HepG2 (cell line): ENCODE measurements around the gene SFXN5. TPM values are rescaled to one million over a fixed set of nuclear protein-coding genes. Genes with fewer than 3 reads are reported as not detected.

Source experiments
- FOXK2 ChIP-seq: fragments of 450-650 bp; IDR thresholded peaks from 2 replicates; pipeline ENCODE4 v1.6.1; 2016
- NONO ChIP-seq, 2 experiments: fragments of 450-650 bp in 1 of 2; sonication (generic) in 1 of 2; formaldehyde crosslinking in 1 of 2; IDR thresholded peaks in 1 of 2; conservative IDR thresholded peaks in 1 of 2; 2 replicates each; pipeline versions ENCODE4 v1.6.1 to v1.8.0; 2017 to 2022; ENCODE audit warnings: mild to moderate bottlenecking in 1 of 2, missing genetic modification reagents in 1 of 2, moderate library complexity in 1 of 2
- PHF20 ChIP-seq: sonication (generic); formaldehyde crosslinking; IDR thresholded peaks from 2 replicates; pipeline ENCODE4 v1.5.0; 2020; ENCODE audit warnings: mild to moderate bottlenecking, missing genetic modification reagents
- RCOR2 ChIP-seq: IDR thresholded peaks from 2 replicates; pipeline ENCODE4 v1.6.1; 2016; ENCODE audit warnings: missing biosample characterization, missing genetic modification reagents
- SALL1 ChIP-seq: sonication (generic); formaldehyde crosslinking; IDR thresholded peaks from 2 replicates; pipeline ENCODE4 v1.8.0; 2022; ENCODE audit warnings: mild to moderate bottlenecking, missing genetic modification reagents
- SNRNP70 ChIP-seq: fragments of 200-400 bp; formaldehyde crosslinking; IDR thresholded peaks from 2 replicates; pipeline ENCODE4 v1.6.1; 2017; ENCODE audit warnings: mild to moderate bottlenecking, low read depth, low read length, moderate library complexity
- SOX5 ChIP-seq: IDR thresholded peaks from 2 replicates; pipeline ENCODE4 v1.6.1; 2016; ENCODE audit warnings: borderline replicate concordance
- SUZ12 ChIP-seq: fragments of 150-350 bp; IDR thresholded peaks from 2 replicates; pipeline ENCODE4 v1.6.1; 2014; ENCODE audit warnings: low read depth, low read length
- TSC22D2 ChIP-seq: sonication (generic); formaldehyde crosslinking; IDR thresholded peaks from 2 replicates; pipeline ENCODE4 v1.5.1; 2020; ENCODE audit warnings: missing genetic modification reagents, mild to moderate bottlenecking, borderline replicate concordance
- ZNF234 ChIP-seq: sonication (generic); formaldehyde crosslinking; conservative IDR thresholded peaks from 2 replicates; pipeline ENCODE4 v1.5.1; 2020; ENCODE audit warnings: mild to moderate bottlenecking, missing genetic modification reagents
- ZNF33B ChIP-seq: sonication (generic); formaldehyde crosslinking; IDR thresholded peaks from 2 replicates; pipeline ENCODE4 v1.5.1; 2020; ENCODE audit warnings: mild to moderate bottlenecking, missing genetic modification reagents
- ZNF430 ChIP-seq: sonication (generic); formaldehyde crosslinking; IDR thresholded peaks from 2 replicates; pipeline ENCODE4 v1.9.0; 2021; ENCODE audit warnings: mild to moderate bottlenecking, missing genetic modification reagents
- ZNF543 ChIP-seq: sonication (generic); formaldehyde crosslinking; IDR thresholded peaks from 2 replicates; pipeline ENCODE4 v1.4.0; 2020; ENCODE audit warnings: mild to moderate bottlenecking, missing genetic modification reagents
- polyA plus RNA-seq, 8 experiments: library from polyadenylated mRNA; depleted of rRNA in 3 of 8; stranded (reverse) in 7 of 8; unstranded in 1 of 8; fragments of >200 nt; fragmentation: Illumina TruSeq in 4 of 8; extraction: Trizol in 4 of 8; gene quantifications; 2 replicates each; pipeline versions ENCODE4 v1.2.1 to v1.2.3, GENCODE V29; 2011 to 2016; ENCODE audit warnings: low read depth in 4 of 8, missing spikeins in 1 of 8, mixed read lengths in 1 of 8; ENCODE audit not compliant: insufficient read depth in 1 of 8
- total RNA-seq, 5 experiments: library from RNA; depleted of rRNA; stranded (reverse); fragments of >200 nt; fragmentation: Illumina TruSeq; extraction: Trizol; gene quantifications; 2 replicates each; pipeline ENCODE4 v1.2.3, GENCODE V29; 2016; ENCODE audit warnings: low read depth in 1 of 5
- TF ChIP-seq, protein P1 (sequence below): IDR thresholded peaks from 2 replicates; pipeline ENCODE4 v1.6.1; 2016; ENCODE audit warnings: low read depth, borderline replicate concordance
- TF ChIP-seq, protein P2 (sequence below): sonication (generic); formaldehyde crosslinking; IDR thresholded peaks from 2 replicates; pipeline ENCODE4 v1.5.0; 2020; ENCODE audit warnings: mild to moderate bottlenecking, missing genetic modification reagents
- TF ChIP-seq, protein P3 (sequence below): sonication (generic); formaldehyde crosslinking; IDR thresholded peaks from 2 replicates; pipeline ENCODE4 v1.5.0; 2020; ENCODE audit warnings: missing genetic modification reagents
- TF ChIP-seq, protein P4 (sequence below): sonication (generic); formaldehyde crosslinking; IDR thresholded peaks from 2 replicates; pipeline ENCODE4 v1.5.0; 2020; ENCODE audit warnings: missing genetic modification reagents
- TF ChIP-seq, protein P5 (sequence below): sonication (generic); formaldehyde crosslinking; IDR thresholded peaks from 2 replicates; pipeline ENCODE4 v1.4.0; 2020; ENCODE audit warnings: missing genetic modification reagents
- TF ChIP-seq, protein P6 (sequence below): sonication (generic); formaldehyde crosslinking; IDR thresholded peaks from 2 replicates; pipeline ENCODE4 v1.4.0; 2020; ENCODE audit warnings: missing genetic modification reagents, borderline replicate concordance

Gene SFXN5
- total and polyA plus RNA-seq, 2 of the 13 experiments (the other 11 are each of a cell fraction or from before 2014, with no cell fraction given), result 34.9 to 37.4 TPM

DNA sequence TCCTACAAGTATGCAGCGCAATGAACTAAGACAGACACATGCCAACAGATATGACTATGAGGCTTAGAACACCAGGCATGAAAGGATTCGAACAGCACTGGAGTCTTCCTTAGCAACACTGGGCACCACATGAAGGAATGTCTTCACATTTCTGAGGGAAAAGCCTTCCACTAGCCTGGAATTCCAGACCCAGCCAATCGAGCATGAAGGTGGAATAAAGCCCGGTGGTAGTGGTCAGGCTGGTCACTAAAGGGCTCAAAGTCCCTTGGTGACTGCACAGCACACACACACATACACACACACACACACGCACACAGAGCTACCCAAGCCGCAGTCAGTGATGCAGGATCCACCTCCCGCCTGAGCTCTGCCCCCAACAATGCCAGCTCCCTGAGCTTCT, 19.7 kb upstream of the SFXN5 start (continued):
- TF ChIP-seq, protein P1, sequence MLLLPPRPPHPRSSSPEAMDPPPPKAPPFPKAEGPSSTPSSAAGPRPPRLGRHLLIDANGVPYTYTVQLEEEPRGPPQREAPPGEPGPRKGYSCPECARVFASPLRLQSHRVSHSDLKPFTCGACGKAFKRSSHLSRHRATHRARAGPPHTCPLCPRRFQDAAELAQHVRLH (CRISPR knock-in tag), result no peak
- TF ChIP-seq ZNF234 (no peak), ZNF543 (0 out of 2 replicates have a peak, but pooled peaks have one; percentile 54), SOX5 (CRISPR knock-in tag) (no peak), SUZ12 (no peak), PHF20 (CRISPR knock-in tag) (peak; percentile 39; the same call in 1 of the 2 replicates), TSC22D2 (no peak), ZNF33B (CRISPR knock-in tag) (no peak), ZNF430 (CRISPR knock-in tag) (peak; percentile 73; the same call in 1 of the 2 replicates), RCOR2 (CRISPR knock-in tag) (no peak), SNRNP70 (no peak), SALL1 (CRISPR knock-in tag) (peak; percentile 77), FOXK2 (no peak), NONO (IDR thresholded peaks at IDR 0.05) (no peak), NONO (CRISPR knock-in tag; conservative IDR thresholded peaks at IDR 0.05) (0 out of 2 replicates have a peak, but pooled peaks have one; percentile 30)
- TF ChIP-seq, protein P2, sequence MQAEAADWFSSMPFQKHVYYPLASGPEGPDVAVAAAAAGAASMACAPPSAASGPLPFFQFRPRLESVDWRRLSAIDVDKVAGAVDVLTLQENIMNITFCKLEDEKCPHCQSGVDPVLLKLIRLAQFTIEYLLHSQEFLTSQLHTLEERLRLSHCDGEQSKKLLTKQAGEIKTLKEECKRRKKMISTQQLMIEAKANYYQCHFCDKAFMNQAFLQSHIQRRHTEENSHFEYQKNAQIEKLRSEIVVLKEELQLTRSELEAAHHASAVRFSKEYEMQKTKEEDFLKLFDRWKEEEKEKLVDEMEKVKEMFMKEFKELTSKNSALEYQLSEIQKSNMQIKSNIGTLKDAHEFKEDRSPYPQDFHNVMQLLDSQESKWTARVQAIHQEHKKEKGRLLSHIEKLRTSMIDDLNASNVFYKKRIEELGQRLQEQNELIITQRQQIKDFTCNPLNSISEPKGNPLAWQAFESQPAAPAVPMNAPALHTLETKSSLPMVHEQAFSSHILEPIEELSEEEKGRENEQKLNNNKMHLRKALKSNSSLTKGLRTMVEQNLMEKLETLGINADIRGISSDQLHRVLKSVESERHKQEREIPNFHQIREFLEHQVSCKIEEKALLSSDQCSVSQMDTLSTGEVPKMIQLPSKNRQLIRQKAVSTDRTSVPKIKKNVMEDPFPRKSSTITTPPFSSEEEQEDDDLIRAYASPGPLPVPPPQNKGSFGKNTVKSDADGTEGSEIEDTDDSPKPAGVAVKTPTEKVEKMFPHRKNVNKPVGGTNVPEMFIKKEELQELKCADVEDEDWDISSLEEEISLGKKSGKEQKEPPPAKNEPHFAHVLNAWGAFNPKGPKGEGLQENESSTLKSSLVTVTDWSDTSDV (CRISPR knock-in tag), result no peak
- TF ChIP-seq, protein P3, sequence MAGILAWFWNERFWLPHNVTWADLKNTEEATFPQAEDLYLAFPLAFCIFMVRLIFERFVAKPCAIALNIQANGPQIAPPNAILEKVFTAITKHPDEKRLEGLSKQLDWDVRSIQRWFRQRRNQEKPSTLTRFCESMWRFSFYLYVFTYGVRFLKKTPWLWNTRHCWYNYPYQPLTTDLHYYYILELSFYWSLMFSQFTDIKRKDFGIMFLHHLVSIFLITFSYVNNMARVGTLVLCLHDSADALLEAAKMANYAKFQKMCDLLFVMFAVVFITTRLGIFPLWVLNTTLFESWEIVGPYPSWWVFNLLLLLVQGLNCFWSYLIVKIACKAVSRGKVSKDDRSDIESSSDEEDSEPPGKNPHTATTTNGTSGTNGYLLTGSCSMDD, result no peak
- TF ChIP-seq, protein P4, sequence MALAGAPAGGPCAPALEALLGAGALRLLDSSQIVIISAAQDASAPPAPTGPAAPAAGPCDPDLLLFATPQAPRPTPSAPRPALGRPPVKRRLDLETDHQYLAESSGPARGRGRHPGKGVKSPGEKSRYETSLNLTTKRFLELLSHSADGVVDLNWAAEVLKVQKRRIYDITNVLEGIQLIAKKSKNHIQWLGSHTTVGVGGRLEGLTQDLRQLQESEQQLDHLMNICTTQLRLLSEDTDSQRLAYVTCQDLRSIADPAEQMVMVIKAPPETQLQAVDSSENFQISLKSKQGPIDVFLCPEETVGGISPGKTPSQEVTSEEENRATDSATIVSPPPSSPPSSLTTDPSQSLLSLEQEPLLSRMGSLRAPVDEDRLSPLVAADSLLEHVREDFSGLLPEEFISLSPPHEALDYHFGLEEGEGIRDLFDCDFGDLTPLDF (CRISPR knock-in tag), result no peak
- TF ChIP-seq, protein P5, sequence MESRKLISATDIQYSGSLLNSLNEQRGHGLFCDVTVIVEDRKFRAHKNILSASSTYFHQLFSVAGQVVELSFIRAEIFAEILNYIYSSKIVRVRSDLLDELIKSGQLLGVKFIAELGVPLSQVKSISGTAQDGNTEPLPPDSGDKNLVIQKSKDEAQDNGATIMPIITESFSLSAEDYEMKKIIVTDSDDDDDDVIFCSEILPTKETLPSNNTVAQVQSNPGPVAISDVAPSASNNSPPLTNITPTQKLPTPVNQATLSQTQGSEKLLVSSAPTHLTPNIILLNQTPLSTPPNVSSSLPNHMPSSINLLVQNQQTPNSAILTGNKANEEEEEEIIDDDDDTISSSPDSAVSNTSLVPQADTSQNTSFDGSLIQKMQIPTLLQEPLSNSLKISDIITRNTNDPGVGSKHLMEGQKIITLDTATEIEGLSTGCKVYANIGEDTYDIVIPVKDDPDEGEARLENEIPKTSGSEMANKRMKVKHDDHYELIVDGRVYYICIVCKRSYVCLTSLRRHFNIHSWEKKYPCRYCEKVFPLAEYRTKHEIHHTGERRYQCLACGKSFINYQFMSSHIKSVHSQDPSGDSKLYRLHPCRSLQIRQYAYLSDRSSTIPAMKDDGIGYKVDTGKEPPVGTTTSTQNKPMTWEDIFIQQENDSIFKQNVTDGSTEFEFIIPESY (CRISPR knock-in tag), result peak; percentile 76
- TF ChIP-seq, protein P6, sequence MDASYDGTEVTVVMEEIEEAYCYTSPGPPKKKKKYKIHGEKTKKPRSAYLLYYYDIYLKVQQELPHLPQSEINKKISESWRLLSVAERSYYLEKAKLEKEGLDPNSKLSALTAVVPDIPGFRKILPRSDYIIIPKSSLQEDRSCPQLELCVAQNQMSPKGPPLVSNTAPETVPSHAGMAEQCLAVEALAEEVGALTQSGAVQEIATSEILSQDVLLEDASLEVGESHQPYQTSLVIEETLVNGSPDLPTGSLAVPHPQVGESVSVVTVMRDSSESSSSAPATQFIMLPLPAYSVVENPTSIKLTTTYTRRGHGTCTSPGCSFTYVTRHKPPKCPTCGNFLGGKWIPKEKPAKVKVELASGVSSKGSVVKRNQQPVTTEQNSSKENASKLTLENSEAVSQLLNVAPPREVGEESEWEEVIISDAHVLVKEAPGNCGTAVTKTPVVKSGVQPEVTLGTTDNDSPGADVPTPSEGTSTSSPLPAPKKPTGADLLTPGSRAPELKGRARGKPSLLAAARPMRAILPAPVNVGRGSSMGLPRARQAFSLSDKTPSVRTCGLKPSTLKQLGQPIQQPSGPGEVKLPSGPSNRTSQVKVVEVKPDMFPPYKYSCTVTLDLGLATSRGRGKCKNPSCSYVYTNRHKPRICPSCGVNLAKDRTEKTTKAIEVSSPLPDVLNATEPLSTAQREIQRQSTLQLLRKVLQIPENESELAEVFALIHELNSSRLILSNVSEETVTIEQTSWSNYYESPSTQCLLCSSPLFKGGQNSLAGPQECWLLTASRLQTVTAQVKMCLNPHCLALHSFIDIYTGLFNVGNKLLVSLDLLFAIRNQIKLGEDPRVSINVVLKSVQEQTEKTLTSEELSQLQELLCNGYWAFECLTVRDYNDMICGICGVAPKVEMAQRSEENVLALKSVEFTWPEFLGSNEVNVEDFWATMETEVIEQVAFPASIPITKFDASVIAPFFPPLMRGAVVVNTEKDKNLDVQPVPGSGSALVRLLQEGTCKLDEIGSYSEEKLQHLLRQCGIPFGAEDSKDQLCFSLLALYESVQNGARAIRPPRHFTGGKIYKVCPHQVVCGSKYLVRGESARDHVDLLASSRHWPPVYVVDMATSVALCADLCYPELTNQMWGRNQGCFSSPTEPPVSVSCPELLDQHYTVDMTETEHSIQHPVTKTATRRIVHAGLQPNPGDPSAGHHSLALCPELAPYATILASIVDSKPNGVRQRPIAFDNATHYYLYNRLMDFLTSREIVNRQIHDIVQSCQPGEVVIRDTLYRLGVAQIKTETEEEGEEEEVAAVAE, result peak; percentile 70; the same call in 1 of the 2 replicates
